GM12864 (cell line): ENCODE measurements around the gene KSR1.

ENCODE experiments used
- DNase-seq: peaks from one replicate; pipeline ENCODE4 v3.0.0-alpha.2; 2011; ENCODE audit warnings: low read depth
- H3K4me3 ChIP-seq: 2 replicates; pipeline ENCODE4 v1.5.1; 2011; ENCODE audit warnings: mild to moderate bottlenecking, low read depth, low read length, control low read depth
- CTCF ChIP-seq: IDR thresholded peaks from 2 replicates; pipeline ENCODE4 v1.5.1; 2011; ENCODE audit warnings: low read depth, mild to moderate bottlenecking, moderate library complexity, low read length, control low read depth, inconsistent platforms; ENCODE audit errors: missing control alignments

Gene KSR1

DNA sequence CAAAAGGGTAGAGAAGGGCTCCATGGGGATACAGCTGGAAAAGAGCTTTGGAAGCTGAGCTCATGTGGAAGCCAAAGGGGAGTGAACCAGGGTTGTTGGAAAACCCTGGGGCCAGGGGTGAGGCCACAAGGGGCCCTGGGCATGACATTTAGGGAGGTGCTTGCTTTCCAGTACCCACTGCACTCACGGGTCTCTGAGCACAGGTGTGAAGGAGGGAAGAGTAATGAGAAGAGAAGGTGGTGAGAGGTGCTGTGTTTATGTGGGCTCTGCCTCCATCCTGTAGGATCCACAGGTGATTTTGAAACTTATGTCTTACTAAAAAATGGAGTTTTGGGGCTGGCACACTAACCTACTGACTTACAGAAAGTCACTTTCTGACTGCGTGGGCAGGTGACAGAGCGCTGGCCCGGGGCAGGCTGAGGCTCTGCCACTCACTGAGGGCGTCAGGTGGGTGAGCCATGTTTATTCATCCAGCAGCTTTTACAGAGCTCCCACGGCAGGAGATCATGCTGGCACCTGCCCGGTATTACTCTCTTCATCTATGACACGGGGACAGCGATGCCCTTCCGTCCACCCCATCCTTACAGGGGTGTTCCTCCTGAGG is 18.9 kb downstream of the KSR1 start:
- no peak overlapping the region; the same call in 1 of the 2 replicates for H3K4me3 ChIP-seq
- DNase-seq = no peak
- no peak for TF ChIP-seq CTCF

DNA sequence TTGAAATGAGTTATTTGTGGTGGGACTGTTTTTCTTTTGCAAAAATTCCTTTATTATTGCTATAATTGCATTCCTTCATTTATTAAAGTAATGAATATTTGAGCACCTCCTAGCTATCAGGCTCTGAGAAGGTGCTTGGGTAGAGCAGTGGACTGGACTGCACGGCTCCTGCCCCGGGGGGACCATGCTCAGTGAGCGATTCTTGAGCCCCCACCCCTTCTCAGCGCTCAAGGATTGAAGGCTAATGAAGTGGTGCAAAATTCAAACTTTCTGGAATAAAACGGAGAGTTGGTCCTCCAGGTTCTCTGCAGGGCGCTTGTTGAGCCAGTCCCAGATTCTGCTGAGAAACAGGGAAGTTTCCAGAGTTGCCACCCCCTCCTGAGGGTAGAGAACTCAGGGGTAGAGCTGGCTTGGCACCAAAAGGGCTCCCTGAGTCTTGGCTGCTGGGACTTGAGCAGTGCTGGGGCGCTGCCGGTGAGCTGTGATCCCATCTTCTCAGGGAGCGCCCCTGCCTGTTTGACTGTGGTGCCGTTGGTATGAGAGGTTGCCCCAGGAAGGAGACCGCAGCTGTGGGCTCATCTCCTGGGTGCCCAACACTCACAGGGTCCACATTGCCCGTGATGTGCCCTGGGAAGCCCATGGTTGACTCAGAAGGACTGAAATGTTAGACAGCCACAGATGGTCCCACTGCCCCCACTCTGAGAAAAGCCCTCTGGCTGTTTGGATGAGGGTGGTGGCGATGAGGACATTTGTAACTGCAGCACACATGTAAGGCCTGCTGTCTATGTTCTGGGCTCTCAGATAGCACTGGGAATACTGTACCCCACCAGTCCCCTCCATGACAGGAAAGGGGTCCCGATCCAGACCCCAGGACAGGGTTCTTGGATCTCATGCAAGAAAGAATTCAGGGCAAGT is 20.0 kb downstream of the KSR1 start:
- no peak overlapping the region for H3K4me3 ChIP-seq
- no peak for TF ChIP-seq CTCF
- no peak for DNase-seq

DNA sequence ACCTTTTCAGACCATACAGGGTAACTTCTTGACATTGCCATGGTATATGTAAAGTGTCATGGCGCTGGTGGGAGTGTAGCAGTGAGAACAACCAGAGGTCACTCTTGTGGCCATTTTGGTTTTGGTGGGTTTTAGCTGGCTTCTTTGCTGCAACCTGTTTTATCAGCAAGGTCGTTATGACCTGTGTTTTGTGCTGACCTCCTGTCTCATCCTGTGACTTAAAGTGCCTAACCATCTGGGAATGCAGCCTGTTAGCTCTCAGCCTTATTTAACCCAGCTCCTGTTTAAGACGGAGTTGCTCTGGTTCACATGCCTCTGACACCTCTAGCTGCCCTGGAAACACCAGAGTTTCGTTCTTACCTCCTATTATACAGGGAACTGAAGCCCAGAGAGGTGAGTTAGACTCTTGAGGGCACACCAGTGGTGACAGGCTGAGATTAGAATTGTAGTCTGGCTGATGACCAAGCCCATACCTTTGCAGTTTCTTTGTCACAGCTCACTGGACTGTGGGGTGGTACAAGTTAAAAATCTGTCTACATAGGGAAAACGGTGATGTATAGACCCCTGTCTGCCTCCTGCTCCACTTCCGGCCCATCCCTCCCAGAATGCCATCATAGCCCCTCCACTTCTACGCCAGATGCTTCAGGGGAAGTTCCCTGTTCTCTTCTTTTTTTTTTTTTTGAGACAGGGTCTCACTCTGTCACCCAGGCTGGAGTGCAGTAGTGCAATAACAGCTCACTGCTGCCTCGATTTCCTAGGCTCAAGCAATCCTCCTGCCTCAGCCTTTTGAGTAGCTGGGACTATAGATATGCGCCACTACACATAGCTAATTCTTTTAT is 21.0 kb downstream of the KSR1 start:
- DNase-seq = no peak
- no peak for TF ChIP-seq CTCF
- H3K4me3 ChIP-seq = no peak overlapping the region

DNA sequence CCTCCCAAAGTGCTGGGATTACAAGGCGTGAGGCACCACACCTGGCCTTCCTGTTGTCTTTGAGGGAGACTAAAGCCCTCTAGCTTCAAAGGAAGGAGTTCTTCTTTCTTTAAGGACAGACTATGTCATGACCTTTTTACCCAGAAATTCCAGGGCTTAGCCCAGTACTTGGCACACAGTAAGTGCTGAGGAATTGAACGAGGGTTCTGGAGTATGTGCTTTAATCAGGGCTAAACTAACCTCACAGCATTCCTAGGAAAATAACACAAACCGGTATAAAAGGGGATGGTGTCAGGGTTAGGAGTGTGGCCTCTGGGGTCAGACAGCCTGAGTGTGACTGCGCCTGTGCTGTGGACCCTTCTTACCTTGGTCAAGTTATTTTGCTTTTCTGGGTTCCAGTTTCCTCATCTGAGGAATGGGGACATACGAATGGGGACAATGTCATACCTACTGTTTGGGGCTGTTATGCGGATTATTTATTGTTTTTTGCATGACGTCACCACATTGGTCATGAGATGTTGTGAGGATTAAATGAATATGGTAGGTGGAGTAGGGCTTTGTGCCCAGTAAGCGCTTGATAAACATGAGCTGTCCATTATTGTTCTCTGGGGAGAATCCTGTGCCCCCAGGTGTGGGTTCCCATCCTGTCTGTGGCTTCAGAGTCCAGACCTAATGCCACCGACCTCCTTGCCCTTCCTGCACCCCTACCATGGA is 21.9 kb downstream of the KSR1 start:
- no peak for DNase-seq
- TF ChIP-seq CTCF = no peak
- no peak overlapping the region for H3K4me3 ChIP-seq

DNA sequence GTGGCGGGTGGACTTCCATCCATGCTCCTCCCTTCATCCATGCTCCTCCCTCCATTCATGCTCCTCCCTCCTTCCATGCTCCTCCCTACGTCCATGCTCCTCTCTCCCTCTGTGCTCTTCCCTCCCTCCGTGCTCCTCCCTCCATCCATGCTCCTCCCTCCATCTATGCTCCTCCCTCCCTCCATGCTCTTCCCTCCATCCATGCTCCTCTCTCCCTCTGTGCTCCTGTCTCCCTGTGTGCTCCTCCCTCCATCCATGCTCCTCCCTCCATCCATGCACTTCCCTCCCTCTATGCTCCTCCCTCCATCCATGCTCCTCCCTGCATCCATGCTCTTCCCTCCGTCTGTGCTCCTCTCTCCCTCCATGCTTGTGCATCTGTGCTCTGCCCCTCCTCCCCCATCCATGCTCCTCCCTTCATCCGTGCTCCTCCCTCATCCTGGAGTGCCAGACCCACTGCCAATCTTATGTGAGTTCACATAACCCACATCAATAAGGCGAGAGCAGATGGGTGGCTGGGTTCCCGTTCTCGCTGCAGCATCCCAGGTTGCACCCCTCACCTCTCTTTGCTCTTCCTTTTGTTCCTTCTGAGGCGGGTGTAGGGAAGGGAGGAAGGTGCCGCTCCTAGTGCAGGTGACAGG is 22.8 kb downstream of the KSR1 start:
- TF ChIP-seq CTCF = no peak
- no peak overlapping the region for H3K4me3 ChIP-seq
- DNase-seq = no peak

GRCh38 chr17:27479838-27480237 is 23.6 kb downstream of the KSR1 start:
- no peak for DNase-seq
- H3K4me3 ChIP-seq = no peak overlapping the region
- no peak for TF ChIP-seq CTCF
